Stimulated activated CD8-positive, alpha-beta memory T cell treated with anti-CD3 and anti-CD28 coated beads, Interleukin-12 subunit alpha, Interleukin-12 subunit beta, amount 100 ng/mL, for 24 hours (primary cell): ENCODE data around the gene RFFL.
"Not testable (repeated sequence)": the region's sequence is repeated elsewhere in the genome, so short reads cannot be mapped to it uniquely, and the experiment has no call there.

ENCODE experiments used
- DNase-seq: peaks from one replicate; pipeline ENCODE4 v3.0.0-alpha.2; 2020; ENCODE audit errors: extremely low read depth

The RFFL gene, protein sequence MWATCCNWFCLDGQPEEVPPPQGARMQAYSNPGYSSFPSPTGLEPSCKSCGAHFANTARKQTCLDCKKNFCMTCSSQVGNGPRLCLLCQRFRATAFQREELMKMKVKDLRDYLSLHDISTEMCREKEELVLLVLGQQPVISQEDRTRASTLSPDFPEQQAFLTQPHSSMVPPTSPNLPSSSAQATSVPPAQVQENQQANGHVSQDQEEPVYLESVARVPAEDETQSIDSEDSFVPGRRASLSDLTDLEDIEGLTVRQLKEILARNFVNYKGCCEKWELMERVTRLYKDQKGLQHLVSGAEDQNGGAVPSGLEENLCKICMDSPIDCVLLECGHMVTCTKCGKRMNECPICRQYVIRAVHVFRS

GRCh38 chr17:35063514-35064223, at the start of gene RFFL:
TSS of gene RFFL (minus strand) at chr17:35063707. CDS start at chr17:35026553, 37,154 bp downstream.
- DNase-seq: peak; percentile 73

DNA sequence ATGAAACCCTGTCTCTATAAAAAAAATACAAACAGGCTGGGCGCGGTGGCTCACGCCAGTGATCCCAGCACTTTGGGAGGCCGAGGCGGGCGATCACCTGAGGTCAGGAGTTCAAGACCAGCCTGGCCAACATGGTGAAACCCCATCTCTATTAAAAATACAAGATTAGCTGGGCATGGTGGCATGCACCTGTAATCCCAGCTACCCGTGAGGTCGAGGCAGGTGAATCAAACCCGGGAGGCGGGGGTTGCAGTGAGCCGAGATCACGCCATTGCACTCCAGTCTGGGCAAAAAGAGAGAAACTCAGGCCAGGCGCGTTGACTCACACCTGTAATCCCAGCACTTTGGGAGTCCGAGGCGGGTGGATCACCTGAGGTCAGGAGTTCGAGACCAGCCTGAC, 47.3 kb upstream of the RFFL start:
- not testable (repeated sequence) for DNase-seq

GRCh38 chr17:35104844-35105450, 41.4 kb upstream of the RFFL start:
- DNase-seq: no peak

- no peak for DNase-seq
Measured at GRCh38 chr17:35103271-35103670, 39.8 kb upstream of the RFFL start.

GRCh38 chr17:35101725-35102124, 38.2 kb upstream of the RFFL start:
- DNase-seq: no peak

DNA sequence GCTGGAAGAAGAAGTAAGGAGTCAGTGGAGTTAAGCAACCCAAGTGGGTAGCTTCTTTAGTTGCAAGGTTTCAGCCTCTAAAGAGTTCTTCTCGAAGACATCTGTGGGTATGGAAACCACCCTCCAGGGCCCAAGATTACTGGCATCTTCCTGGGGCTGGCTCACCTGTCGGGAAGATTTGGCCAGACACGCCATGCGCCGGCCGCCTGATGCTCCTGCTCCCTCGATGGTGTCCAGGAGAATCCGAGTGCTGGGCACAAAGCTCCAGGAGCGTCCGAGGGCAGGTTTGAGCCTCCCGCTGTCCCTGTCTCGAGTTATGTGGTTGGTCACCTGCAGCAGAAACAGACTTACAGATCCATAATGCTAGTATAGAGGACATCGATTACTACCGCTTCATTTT, 37.5 kb upstream of the RFFL start:
- no peak for DNase-seq

DNA sequence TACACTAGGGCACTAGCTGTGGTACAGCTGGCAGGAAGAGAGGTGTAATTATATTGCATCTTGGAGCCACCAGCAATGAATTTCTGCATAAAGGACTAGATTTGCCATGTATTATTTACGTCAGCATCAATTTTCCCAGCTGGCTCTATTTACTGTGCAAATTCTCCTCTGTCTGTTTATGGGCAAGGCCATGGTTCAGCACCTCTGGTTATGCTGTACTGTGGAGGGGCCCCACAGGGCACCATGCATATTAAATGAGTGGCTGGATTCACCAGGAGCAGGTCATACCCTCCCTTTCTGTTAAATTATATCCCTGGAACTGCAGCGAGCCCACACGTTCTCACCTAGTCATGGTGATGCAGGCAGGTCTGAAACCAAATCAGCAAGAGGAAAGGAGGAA, 36.4 kb upstream of the RFFL start:
- DNase-seq: no peak

DNA sequence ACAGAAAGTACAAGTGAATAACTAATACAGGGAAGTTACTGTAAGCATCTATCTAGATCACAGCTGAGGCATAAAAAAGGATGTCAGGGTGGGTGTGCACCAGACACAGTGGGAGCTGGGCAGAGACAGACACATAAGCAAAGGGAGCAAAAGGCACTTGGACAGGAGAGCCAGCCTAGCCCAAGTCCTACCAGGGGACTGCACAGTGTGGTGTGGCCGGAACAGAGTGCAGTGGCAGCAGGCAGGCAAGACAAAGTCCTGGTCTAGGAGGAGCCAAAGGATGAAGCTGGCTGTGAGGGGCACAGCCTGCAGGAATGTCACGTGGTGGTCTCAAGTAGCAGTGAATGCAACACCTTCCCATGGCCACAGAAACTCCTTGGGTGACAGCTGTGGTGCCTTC, 34.3 kb upstream of the RFFL start:
- no peak for DNase-seq

DNA sequence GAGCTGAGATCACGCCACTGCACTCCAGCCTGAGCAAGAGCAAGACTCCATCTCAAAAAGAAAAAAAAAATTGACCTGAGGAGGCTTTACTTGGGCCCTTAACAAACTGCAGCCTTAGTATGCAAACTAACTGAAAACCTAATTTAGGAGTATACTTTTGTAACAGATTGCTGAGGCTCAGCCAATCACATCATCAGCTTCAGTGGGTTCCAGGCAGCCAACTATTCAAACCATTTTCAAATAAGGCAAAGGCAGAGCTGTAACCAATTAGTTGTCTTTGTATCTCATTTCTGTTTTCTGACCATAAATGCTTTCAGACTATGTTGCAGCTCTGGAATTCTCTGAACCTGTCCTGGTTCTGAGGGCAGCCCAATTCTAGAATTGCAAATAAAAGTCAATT, 32.2 kb upstream of the RFFL start:
- no peak for DNase-seq

- DNase-seq: no peak
Measured at GRCh38 chr17:35094902-35095301, 31.4 kb upstream of the RFFL start.

DNA sequence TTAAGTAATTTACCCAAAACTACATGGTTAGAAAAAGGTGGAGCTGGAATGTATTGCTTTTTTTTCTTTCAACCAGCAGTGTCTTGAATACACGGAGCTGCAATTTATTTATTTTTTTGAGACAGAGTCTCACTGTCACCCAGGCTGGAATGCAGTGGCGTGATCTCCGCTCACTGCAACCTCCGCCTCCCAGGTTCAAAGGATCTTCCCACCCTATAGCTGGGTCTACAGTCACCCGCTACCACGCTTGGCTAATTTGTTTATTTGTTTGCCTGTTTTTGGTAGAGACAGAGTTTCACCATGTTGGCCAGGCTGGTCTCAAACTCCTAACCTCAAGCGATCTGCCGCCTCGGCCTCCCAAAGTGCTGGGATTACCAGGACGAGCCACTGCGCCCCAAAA, 27.2 kb upstream of the RFFL start:
- DNase-seq: not testable (repeated sequence)

DNA sequence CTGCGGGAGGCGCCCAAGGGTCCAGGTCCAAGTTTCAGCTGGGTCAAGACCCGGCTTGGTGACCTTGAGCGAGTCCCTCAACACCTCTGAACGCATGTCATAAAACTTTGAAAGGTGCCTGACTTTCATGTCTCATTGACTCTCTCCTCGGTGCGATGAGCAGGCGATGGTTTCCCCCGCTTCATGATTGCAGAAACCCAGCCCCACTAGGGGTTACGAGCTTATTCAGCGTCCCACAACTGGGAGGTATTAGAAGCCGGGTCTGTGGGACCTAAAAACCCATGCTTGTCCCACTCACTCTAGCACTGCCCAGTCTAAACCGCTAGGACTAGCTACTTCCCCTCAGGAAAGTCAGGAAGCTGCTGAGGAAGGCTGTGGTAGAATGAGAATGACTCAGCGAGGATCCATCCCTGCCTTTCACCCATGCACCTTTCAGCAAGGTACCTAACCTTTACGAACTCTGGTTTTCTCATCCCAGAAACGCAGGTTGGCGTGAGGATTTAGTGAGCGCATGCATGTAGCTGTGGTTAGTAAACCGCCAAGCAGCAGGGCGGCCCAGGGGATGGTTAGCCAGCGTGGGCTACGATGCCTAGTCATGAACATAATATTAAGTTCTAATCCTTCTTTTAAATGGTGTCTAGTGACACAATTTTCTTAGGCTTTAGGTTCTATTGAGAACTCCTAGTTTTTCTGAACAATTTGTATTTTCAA, 26.2 kb upstream of the RFFL start:
- DNase-seq: no peak

DNA sequence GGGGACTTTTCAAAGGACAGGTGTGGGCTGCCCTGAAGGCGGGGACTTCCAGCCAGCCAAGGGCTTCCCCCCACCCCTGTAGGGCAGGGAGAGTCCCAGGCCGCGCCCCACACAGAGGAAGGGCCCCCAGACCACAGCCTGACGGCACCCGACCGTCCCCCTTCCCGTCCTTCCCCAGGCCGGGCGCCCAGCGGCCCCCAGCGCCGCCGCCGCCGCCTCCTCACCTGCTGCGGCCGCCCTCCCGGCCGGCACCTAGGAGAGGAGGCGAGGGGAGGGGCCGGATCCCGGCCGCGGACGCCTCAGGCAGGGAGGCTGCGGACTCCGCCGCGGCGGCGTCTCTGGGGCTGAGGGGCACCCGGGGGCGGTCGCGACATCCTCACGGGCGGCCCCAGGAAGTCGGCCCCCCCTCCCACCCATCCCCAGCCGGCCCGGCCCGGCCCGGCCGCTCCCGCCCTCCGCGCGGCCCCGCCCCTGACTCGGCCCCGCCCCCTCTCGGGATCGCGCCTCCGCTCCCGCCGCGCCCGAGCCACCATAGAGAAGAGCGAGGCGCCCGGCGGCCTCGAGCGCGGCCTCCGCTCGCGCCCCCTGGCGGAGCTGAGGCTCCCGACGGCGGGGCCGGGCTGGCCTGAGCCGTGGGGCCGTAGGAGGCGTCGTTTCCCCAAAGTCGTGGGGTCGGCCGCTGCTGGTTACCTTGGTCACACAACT, 25.5 kb upstream of the RFFL start:
- peak; percentile 71 for DNase-seq

DNA sequence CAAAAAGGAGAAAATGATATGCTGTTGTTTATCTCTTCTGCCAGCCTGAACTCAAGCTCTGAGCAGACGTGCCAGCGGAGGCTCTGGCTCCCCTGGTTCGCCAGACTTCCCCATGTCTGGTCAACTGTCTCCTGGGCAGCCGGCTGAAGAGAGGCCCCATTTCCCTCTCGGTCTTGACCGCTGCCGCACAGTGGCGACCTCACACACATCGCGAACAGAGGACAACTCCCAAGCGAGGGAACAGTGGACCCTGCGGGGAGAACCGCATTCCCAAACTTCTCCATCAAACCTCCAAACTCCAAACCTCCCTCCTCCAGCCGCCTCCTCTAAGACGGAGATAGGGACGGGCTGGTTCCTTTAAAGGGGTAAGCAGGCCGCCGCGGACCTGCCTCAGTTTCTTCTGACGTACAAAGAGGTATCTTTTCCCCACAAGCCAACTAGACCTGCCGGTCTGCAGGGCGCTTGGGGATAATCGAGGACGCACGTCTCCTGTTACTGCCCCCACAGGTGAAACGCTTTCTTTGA, 24.9 kb upstream of the RFFL start:
- DNase-seq: no peak

GRCh38 chr17:35087731-35088355, 24.3 kb upstream of the RFFL start:
- no peak for DNase-seq

DNA sequence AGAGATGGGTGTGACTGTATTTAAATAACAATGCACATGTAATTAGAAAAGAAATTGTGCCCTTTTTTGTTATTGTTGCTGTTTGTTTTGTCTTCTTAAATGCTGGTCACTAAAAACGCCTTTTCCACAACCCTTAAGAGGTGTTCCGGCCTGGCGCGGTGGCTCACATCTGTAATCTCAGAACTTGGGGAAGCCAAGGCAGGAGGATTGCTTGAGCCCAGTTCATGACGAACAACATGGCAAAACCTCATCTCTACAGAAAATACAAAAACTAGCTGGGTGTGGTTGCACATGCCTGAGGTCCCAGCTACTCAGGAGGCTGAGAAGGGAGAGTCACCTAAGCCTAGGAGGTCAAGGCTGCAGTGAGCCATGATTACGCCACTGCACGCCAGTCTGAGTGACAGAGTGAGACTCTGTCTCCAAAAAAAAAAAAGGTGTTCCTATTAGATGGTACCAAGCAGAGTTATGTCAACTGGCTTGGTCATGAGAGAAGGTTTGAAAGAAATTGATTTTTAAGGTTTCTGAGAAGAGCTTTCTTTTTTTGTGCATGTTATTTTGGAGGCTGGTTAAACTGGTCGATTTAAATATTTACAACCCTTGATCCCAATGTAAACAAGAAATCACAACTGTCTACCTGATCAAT, 23.5 kb upstream of the RFFL start:
- no peak for DNase-seq

DNA sequence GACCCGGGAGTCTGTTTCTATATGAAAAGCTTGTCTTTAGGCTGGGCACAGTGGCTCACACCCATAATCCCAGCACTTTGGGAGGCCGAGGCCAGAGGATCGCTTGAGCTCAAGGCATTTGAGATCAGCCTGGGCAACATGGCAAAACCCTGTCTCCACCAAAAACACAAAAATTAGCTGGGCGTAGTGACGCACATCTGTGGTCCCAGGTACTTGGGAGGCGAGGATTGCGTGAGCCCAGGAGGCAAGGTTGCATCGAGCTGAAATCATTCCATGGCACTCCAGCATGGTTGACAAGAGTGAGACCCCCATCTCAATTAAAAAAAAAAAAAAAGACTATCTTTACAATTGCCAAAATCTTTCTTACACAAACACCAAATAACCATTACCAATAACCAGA, 22.7 kb upstream of the RFFL start:
- no peak for DNase-seq

DNA sequence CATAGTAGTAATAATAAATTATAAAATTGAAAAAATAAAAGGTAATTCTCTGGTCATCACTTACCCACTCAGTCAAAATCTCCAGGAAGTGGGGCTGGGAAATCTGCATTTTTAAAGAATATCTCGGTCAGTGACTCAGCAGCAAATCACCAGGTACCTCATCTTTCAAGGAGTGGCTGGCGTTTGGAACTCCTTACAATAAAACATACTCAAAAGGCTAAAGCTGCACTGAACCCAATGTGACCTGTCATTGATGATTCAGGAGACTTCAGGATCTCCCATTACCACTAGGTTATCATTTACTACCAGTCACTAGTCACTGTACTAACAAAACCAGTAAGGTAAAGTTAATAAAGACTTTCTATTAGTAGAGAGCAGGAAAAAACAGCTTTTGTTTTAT, 21.5 kb upstream of the RFFL start:
- DNase-seq: no peak

DNA sequence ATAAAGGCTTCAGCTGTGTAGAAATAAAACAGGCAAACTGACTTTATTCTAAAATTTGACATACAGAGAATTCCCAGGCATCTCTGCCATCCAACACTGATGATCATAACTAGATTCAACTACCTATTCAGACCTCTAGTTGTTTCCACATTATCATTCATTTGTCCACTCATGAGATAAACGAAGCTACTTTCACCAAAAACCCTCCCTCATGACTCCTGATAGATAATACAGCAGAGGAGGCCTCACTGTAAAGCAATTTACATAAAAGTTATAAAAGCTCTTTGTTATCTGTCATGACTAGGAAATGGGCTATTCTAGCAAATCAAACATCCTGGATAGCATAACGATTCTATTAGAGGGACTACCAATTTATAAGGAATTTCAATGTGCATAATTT, 19.6 kb upstream of the RFFL start:
- DNase-seq: no peak

DNA sequence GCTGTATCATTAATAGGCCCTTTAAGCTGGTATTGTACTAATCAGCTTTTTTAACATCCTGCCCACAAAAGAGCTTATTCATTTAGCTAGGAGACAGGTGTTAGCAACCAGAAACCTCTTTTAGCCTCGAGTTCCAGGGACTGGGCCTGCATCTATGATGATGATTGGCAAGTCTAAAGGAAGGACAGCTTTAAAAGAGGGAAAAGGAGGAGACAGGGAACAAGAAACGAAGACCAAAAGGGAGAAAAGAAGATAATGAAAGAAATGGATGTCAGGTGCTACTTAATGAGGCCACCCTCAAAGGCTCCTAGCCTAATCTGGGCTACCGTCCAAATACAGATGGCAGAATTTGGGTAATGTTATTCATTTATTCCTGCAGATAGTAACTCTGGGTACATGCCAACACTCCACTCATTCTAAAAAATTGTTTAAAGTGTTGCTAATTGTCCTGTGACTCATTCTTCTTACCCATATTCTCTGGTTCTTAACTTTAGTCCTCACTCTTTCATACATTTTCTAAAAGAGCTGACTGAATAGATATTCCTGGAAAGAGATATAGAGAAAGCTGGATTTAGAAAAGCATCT, 18.7 kb upstream of the RFFL start:
- no peak for DNase-seq
